CD4-positive, alpha-beta T cell (primary cell): ENCODE results near the gene KCNJ8. TPM values are rescaled to one million over a fixed set of nuclear protein-coding genes. Genes with fewer than 3 reads are reported as not detected.
A peak's percentile ranks its signal among the peaks of the same experiment; 100 is the strongest.

Experiments
- ATAC-seq: fragments of 200-7000 bp; cut with Tn5 transposase; one replicate; pipeline ENCODE4 v1.10.0; 2022; ENCODE audit warnings: mild to moderate bottlenecking; ENCODE audit not compliant: poor library complexity
- CTCF ChIA-PET: fragments of 350-600 bp; sonication (Branson Sonifier 250); formaldehyde crosslinking; loops from one replicate; lab custom pipeline; 2021; ENCODE audit warnings: antibody characterized with exemption, inconsistent platforms; lab: Charles Lee
- POLR2A ChIA-PET: fragments of 350-600 bp; sonication (Branson Sonifier 250); formaldehyde crosslinking; loops from one replicate; lab custom pipeline; 2021; ENCODE audit warnings: antibody characterized with exemption, inconsistent platforms; lab: Charles Lee
- DNase-seq, 14 experiments: peaks; one replicate each; pipeline ENCODE4 v3.0.0-alpha.2; 2013 to 2020; ENCODE audit warnings: mixed read lengths in 2 of 14
- H3K27ac ChIP-seq, 2 donors: one replicate each; pipeline versions ENCODE4 v1.5.1 to v1.7.0; 2013; ENCODE audit warnings: low read length in 2 of 2, low read depth in 1 of 2, mild to moderate bottlenecking in 1 of 2
- H3K27me3 ChIP-seq, 2 experiments: 1 replicate in 1 of 2; 2 replicates in 1 of 2; pipeline versions ENCODE4 v1.6.1 to v1.7.0; 2013; ENCODE audit warnings: low read length in 2 of 2, control low read depth in 1 of 2, mild to moderate bottlenecking in 1 of 2, moderate library complexity in 1 of 2; ENCODE audit not compliant: insufficient read depth in 2 of 2, control insufficient read depth in 1 of 2
- H3K36me3 ChIP-seq: one replicate; pipeline ENCODE4 v1.6.1; 2013; ENCODE audit warnings: low read length, control low read depth; ENCODE audit not compliant: insufficient read depth
- H3K4me1 ChIP-seq: one replicate; pipeline ENCODE4 v1.6.1; 2013; ENCODE audit warnings: low read length, control low read depth; ENCODE audit not compliant: insufficient read depth
- H3K4me3 ChIP-seq: one replicate; pipeline ENCODE4 v1.5.1; 2013; ENCODE audit warnings: mild to moderate bottlenecking, low read length, moderate library complexity
- H3K9me3 ChIP-seq, 2 experiments: 1 replicate in 1 of 2; 2 replicates in 1 of 2; pipeline versions ENCODE4 v1.6.1 to v1.7.0; 2013; ENCODE audit warnings: low read length in 2 of 2, mild to moderate bottlenecking in 2 of 2, control low read depth in 1 of 2, moderate library complexity in 1 of 2; ENCODE audit not compliant: control insufficient read depth in 1 of 2, insufficient read depth in 1 of 2
- H3K27ac Mint-ChIP-seq: one replicate; pipeline ENCODE4 v1.8.0; 2020; ENCODE audit warnings: mixed read lengths
- H3K27me3 Mint-ChIP-seq: one replicate; pipeline ENCODE4 v1.8.0; 2021; ENCODE audit warnings: mixed read lengths
- H3K36me3 Mint-ChIP-seq: one replicate; pipeline ENCODE4 v1.8.0; 2021; ENCODE audit warnings: low read depth, mixed read lengths
- H3K4me1 Mint-ChIP-seq: one replicate; pipeline ENCODE4 v1.8.0; 2021; ENCODE audit warnings: low read depth, mixed read lengths
- H3K4me3 Mint-ChIP-seq: one replicate; pipeline ENCODE4 v1.8.0; 2020; ENCODE audit warnings: mild to moderate bottlenecking, mixed read lengths
- H3K9me3 Mint-ChIP-seq: one replicate; pipeline ENCODE4 v1.8.0; 2020; ENCODE audit warnings: mixed read lengths
- CTCF ChIP-seq: fragments of 200-600 bp; IDR thresholded peaks from one replicate; pipeline ENCODE4 v1.8.0; 2022; ENCODE audit warnings: antibody characterized with exemption, mild to moderate bottlenecking
- intact Hi-C, 2 experiments: fragments of 100-400 bp; cut with DNase I in 1 of 2; cut with micrococcal nuclease in 1 of 2; formaldehyde crosslinking; loops; one replicate each; pipeline versions ENCODE4 v1.15.1 to v1.9.0; 2023 to 2025; cut with DNase I, micrococcal nuclease
- polyA plus RNA-seq, 2 donors: library from polyadenylated mRNA; unstranded; fragments of 120-200 nt; gene quantifications; one replicate each; pipeline ENCODE4 v1.2.1, GENCODE V29; 2013
- total RNA-seq, 174 experiments: library from RNA in 2 of 174; stranded (reverse) in 2 of 174; gene quantifications; one replicate each; pipeline ENCODE4 v1.2.3 and lab custom pipeline; 2021 to 2026

The KCNJ8 gene
- not detected for total RNA-seq
- polyA plus RNA-seq (2013, experiment 1 of 2) = 0.05 TPM
- polyA plus RNA-seq (2013, experiment 2 of 2) = 0.71 TPM
- total RNA-seq (lab: John Stamatoyannopoulos, UW) = 0 to 0.56 (median 0) reads per million in 172 experiments

- Histone ChIP-seq H3K27ac (no peak within 1 kb of the TSS), H3K27me3 (peaks cover 25 to 36% of the 10 kb centered on the region in 2 experiments), H3K4me3 (no peak within 1 kb of the TSS), H3K9me3 (peaks cover 0 to 5% of the 10 kb centered on the region in 2 experiments), H3K36me3 (no peaks in the 10 kb centered on the region), H3K4me1 (peaks cover 14% of the 10 kb centered on the region)
- TF ChIP-seq CTCF = no peak
- no peaks in the 10 kb centered on the region for H3K36me3 Mint-ChIP-seq
- H3K4me3 Mint-ChIP-seq = peak within 1 kb of the TSS; percentile 62
- ATAC-seq (peak; percentile 24), DNase-seq (peak in 2 of 14 experiments; percentile 6 to 7)
- POLR2A ChIA-PET = no interaction called here
- H3K4me1 Mint-ChIP-seq = peaks cover 10% of the 10 kb centered on the region
- intact Hi-C loops = no loop called here
- CTCF ChIA-PET = no interaction called here
- H3K27me3 Mint-ChIP-seq = peaks cover 66% of the 10 kb centered on the region
- H3K27ac Mint-ChIP-seq = no peak within 1 kb of the TSS
- no peaks in the 10 kb centered on the region for H3K9me3 Mint-ChIP-seq
These were observed at the start of gene KCNJ8 for GRCh38 chr12:21774358-21775132. KCNJ8 (minus strand) TSS chr12:21774706; CDS start chr12:21773616, 1,090 bp downstream.

- Mint-ChIP-seq H3K27me3 (peaks cover 14% of the 10 kb centered on the region), H3K4me1 (no peaks in the 10 kb centered on the region), H3K36me3 (no peaks in the 10 kb centered on the region), H3K4me3 (no peak overlapping the region), H3K27ac (no peak overlapping the region), H3K9me3 (no peaks in the 10 kb centered on the region)
- Histone ChIP-seq H3K9me3 (no peaks in the 10 kb centered on the region), H3K36me3 (no peaks in the 10 kb centered on the region), H3K27ac (no peak overlapping the region), H3K4me3 (no peak overlapping the region), H3K4me1 (no peaks in the 10 kb centered on the region), H3K27me3 (no peaks in the 10 kb centered on the region)
- TF ChIP-seq CTCF = no peak
- intact Hi-C loops = no loop called here
- DNase-seq (no peak), ATAC-seq (no peak)
- ChIA-PET CTCF (no interaction called here), POLR2A (no interaction called here)
These were observed 49.1 kb upstream of the KCNJ8 start for GRCh38 chr12:21823581-21823980.

GRCh38 chr12:21819678-21820077 lies 45.2 kb upstream of the KCNJ8 start:
- ChIA-PET POLR2A (no interaction called here), CTCF (no interaction called here)
- H3K27me3 Mint-ChIP-seq = no peaks in the 10 kb centered on the region
- H3K36me3 Mint-ChIP-seq = no peaks in the 10 kb centered on the region
- Histone ChIP-seq H3K27ac (no peak overlapping the region), H3K4me3 (no peak overlapping the region), H3K9me3 (no peaks in the 10 kb centered on the region), H3K36me3 (no peaks in the 10 kb centered on the region), H3K27me3 (no peaks in the 10 kb centered on the region), H3K4me1 (no peaks in the 10 kb centered on the region)
- ATAC-seq (no peak), DNase-seq (no peak)
- no peaks in the 10 kb centered on the region for H3K9me3 Mint-ChIP-seq
- TF ChIP-seq CTCF = no peak
- no peak overlapping the region for H3K27ac Mint-ChIP-seq
- H3K4me3 Mint-ChIP-seq = no peak overlapping the region
- intact Hi-C loops = no loop called here
- no peaks in the 10 kb centered on the region for H3K4me1 Mint-ChIP-seq
